WTC11 (cell line): ENCODE data around the gene CACNA2D3.

Experiments used
- MAX ChIP-seq: sonication (generic); formaldehyde crosslinking; IDR thresholded peaks from 2 replicates; pipeline ENCODE4 v1.8.0; 2022; ENCODE audit warnings: mild to moderate bottlenecking, missing genetic modification reagents
- SMAD3 ChIP-seq: sonication (generic); formaldehyde crosslinking; IDR thresholded peaks from 2 replicates; pipeline ENCODE4 v1.8.0; 2022; ENCODE audit warnings: missing genetic modification reagents, mild to moderate bottlenecking, borderline replicate concordance
- SP1 ChIP-seq: sonication (generic); formaldehyde crosslinking; conservative IDR thresholded peaks from 2 replicates; pipeline ENCODE4 v1.8.1; 2022; ENCODE audit warnings: missing genetic modification reagents

DNA sequence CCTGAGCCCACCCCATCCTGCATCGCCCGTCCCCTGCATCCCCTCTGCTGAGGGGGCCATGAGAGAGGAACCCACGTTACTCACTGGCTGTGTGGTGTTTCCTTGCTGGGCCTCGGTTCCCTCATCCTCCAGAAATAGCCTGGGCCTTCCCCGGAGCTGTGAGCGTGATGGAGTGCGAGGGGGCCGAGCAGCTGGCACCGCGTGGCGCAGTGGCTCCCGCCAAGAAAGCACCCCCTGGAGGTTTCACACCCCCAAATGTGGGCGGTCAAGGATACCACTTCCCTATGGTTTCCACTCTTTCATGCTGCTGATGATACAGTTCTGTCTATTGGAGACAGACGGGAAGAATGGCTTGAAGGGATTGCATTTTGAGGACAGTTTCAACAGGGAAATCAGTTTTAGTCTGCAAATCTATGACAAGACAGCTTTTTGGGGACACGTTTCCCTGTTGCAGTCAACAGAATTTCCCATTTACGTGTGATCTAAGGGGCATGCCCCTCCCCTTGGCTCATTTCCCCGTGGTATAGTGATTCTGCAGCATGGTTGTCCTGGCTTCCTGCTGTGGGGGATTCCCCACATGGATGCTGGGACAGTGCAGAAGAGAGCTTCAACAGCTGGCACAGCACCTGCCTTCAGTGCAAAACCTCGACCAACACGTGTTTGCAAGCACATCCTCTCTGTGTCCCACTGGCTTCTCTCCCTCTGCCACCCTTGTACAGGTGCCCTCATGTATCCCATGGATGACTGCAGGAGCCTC, 428.0 kb downstream of the CACNA2D3 start:
- TF ChIP-seq SMAD3 (CRISPR knock-in tag): no peak
- no peak for TF ChIP-seq MAX
- no peak for TF ChIP-seq SP1 (CRISPR knock-in tag)
